Caco-2 (cell line): ENCODE results near the gene PCDH1. TPM values are rescaled to one million over a fixed set of nuclear protein-coding genes. Genes with fewer than 3 reads are reported as not detected.

Experiments used
- BruUV-seq: library from RNA; stranded (reverse); fragments of 400-500 nt; replicated peaks from 2 replicates; lab custom pipeline; 2021; lab: Mats Ljungman, UMichigan
- CTCF ChIA-PET: fragments of 300-600 bp; sonication (Branson Sonifier 250); formaldehyde crosslinking; loops from one replicate; lab custom pipeline; 2022; ENCODE audit warnings: antibody characterized with exemption; lab: Charles Lee
- POLR2A ChIA-PET: fragments of 300-600 bp; sonication (Branson Sonifier 250); formaldehyde crosslinking; loops from one replicate; lab custom pipeline; 2022; ENCODE audit warnings: antibody characterized with exemption; lab: Charles Lee
- DNase-seq, 2 experiments: peaks; one replicate each; pipeline versions ENCODE4 v3.0.0 to v3.0.0-alpha.2; 2020 to 2022
- H3K27me3 ChIP-seq: replicated peaks from 2 replicates; pipeline ENCODE4 v1.6.0; 2011; ENCODE audit warnings: low read length; ENCODE audit not compliant: control insufficient read depth, insufficient read depth
- H3K36me3 ChIP-seq: 2 replicates; pipeline ENCODE4 v1.5.1; 2011; ENCODE audit warnings: low read length; ENCODE audit not compliant: control insufficient read depth, insufficient read depth
- H3K4me1 ChIP-seq: fragments of 250-450 bp; sonication (Bioruptor Pico); 2 replicates; pipeline ENCODE4 v1.5.1; 2020; ENCODE audit warnings: mild to moderate bottlenecking
- H3K4me3 ChIP-seq: 2 replicates; pipeline ENCODE4 v1.5.1; 2011; ENCODE audit warnings: low read depth, mild to moderate bottlenecking, control low read depth, low read length
- H3K9me3 ChIP-seq: fragments of 250-450 bp; sonication (Bioruptor Pico); 2 replicates; pipeline ENCODE4 v1.5.1; 2020; ENCODE audit warnings: mild to moderate bottlenecking, moderate library complexity
- H3K27ac Mint-ChIP-seq: one replicate; pipeline ENCODE4 v1.8.0; 2022; ENCODE audit warnings: mixed read lengths; ENCODE audit not compliant: unreplicated experiment
- H3K27me3 Mint-ChIP-seq: one replicate; pipeline ENCODE4 v1.8.0; 2022; ENCODE audit warnings: mixed read lengths; ENCODE audit not compliant: insufficient read depth, unreplicated experiment
- H3K36me3 Mint-ChIP-seq: one replicate; pipeline ENCODE4 v1.8.0; 2022; ENCODE audit warnings: mild to moderate bottlenecking, mixed read lengths; ENCODE audit not compliant: insufficient read depth, unreplicated experiment
- H3K4me1 Mint-ChIP-seq: one replicate; pipeline ENCODE4 v1.8.0; 2022; ENCODE audit warnings: low read depth, mixed read lengths; ENCODE audit not compliant: unreplicated experiment
- H3K4me3 Mint-ChIP-seq: one replicate; pipeline ENCODE4 v1.8.0; 2022; ENCODE audit warnings: mild to moderate bottlenecking, moderate library complexity, mixed read lengths; ENCODE audit not compliant: unreplicated experiment
- H3K9me3 Mint-ChIP-seq: one replicate; pipeline ENCODE4 v1.8.0; 2022; ENCODE audit warnings: mixed read lengths; ENCODE audit not compliant: unreplicated experiment
- intact Hi-C: fragments of 100-400 bp; cut with micrococcal nuclease; formaldehyde crosslinking; loops from one replicate; pipeline ENCODE4 v1.10.0; 2022; ENCODE audit not compliant: unreplicated experiment
- total RNA-seq: library from RNA; stranded (reverse); gene quantifications from 2 replicates; pipeline ENCODE4 v1.2.3, GENCODE V29; 2022
- TF ChIP-seq, protein P1 (sequence below), 2 experiments: fragments of 200-600 bp in 1 of 2; IDR thresholded peaks; 1 replicate in 1 of 2; 2 replicates in 1 of 2; pipeline versions ENCODE4 v1.5.1 to v1.8.0; 2011 to 2022; ENCODE audit warnings: antibody characterized with exemption in 1 of 2, control low read depth in 1 of 2, inconsistent platforms in 1 of 2, low read depth in 1 of 2, low read length in 1 of 2, mild to moderate bottlenecking in 1 of 2, moderate library complexity in 1 of 2; ENCODE audit not compliant: insufficient read depth in 1 of 2, severe bottlenecking in 1 of 2, unreplicated experiment in 1 of 2

PCDH1 gene
- total RNA-seq, 1 experiment from 2014 or later, result 1.5 TPM

GRCh38 chr5:141913560-141914198 is 35.5 kb upstream of the PCDH1 start:
- POLR2A ChIA-PET, result interaction anchor here (1.1 to 2.4 kb wide), 2 partner anchors 10 to 30 kb away, joined by 3 to 10 read pairs; partner anchors contain the start of gene DELE1

DNA sequence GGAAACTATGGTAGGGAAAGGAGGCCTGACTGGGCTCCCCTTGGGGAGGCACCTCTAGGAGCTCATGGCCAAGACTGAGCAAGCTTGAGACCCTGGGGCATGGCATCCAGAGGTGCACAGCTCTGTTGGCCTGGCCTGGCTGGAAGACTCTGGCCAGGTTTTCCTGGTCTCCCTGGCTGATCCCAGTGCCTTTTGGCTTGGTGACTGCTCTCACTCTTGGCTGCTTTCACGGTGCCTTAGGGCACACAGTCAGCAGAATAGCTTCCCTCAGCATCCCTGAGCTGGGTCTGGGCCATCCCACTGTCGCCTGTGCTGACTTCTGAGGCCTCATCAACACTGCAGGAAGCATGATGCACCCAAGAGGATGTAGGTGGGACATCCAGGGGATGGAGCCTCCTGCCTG is 32.1 kb upstream of the PCDH1 start:
- no peak overlapping the region for H3K4me3 Mint-ChIP-seq
- H3K4me1 Mint-ChIP-seq, result peaks cover 7% of the 10 kb centered on the region
- H3K27me3 Mint-ChIP-seq, result no peaks in the 10 kb centered on the region
- no peaks in the 10 kb centered on the region for H3K36me3 Mint-ChIP-seq
- intact Hi-C loops, result no loop called here
- TF ChIP-seq, protein P1, sequence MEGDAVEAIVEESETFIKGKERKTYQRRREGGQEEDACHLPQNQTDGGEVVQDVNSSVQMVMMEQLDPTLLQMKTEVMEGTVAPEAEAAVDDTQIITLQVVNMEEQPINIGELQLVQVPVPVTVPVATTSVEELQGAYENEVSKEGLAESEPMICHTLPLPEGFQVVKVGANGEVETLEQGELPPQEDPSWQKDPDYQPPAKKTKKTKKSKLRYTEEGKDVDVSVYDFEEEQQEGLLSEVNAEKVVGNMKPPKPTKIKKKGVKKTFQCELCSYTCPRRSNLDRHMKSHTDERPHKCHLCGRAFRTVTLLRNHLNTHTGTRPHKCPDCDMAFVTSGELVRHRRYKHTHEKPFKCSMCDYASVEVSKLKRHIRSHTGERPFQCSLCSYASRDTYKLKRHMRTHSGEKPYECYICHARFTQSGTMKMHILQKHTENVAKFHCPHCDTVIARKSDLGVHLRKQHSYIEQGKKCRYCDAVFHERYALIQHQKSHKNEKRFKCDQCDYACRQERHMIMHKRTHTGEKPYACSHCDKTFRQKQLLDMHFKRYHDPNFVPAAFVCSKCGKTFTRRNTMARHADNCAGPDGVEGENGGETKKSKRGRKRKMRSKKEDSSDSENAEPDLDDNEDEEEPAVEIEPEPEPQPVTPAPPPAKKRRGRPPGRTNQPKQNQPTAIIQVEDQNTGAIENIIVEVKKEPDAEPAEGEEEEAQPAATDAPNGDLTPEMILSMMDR (IDR thresholded peaks at IDR 0.05; ENCODE audit: insufficient read depth in 1 of 2, low read depth in 1 of 2, low read length in 1 of 2, severe bottlenecking in 1 of 2, unreplicated experiment in 1 of 2), result no peak
- no peak for DNase-seq
- CTCF ChIA-PET, result no interaction called here
- no TSS peak for BruUV-seq
- POLR2A ChIA-PET, result no interaction called here
- Histone ChIP-seq H3K4me1 (no peaks in the 10 kb centered on the region), H3K4me3 (no peak overlapping the region), H3K27me3 (peaks cover 2% of the 10 kb centered on the region), H3K9me3 (peaks cover 4% of the 10 kb centered on the region; the same call in 1 of the 2 replicates), H3K36me3 (no peaks in the 10 kb centered on the region)
- no peaks in the 10 kb centered on the region for H3K9me3 Mint-ChIP-seq
- no peak overlapping the region for H3K27ac Mint-ChIP-seq

More at GRCh38 chr5:141913560-141914198, 35.5 kb upstream of the PCDH1 start:
- Histone ChIP-seq H3K36me3 (no peaks in the 10 kb centered on the region), H3K27me3 (no peaks in the 10 kb centered on the region), H3K9me3 (no peaks in the 10 kb centered on the region), H3K4me3 (peak overlapping the region; percentile 33), H3K4me1 (peaks cover under 1% of the 10 kb centered on the region; the same call in 1 of the 2 replicates)
- Mint-ChIP-seq H3K4me3 (peak overlapping the region; percentile 34), H3K9me3 (no peaks in the 10 kb centered on the region), H3K4me1 (peaks cover 7% of the 10 kb centered on the region), H3K36me3 (no peaks in the 10 kb centered on the region), H3K27me3 (no peaks in the 10 kb centered on the region), H3K27ac (no peak overlapping the region)
- CTCF ChIA-PET, result interaction anchor here (0.6 to 4.0 kb wide), 6 partner anchors 10 to 256 kb away, joined by 3 to 17 read pairs (median 6); partner anchors contain the start of gene DELE1
- TF ChIP-seq, protein P1 (IDR thresholded peaks at IDR 0.05; ENCODE audit: insufficient read depth in 1 of 2, low read depth in 1 of 2, low read length in 1 of 2, severe bottlenecking in 1 of 2, unreplicated experiment in 1 of 2), result no peak
- intact Hi-C loops, result loop anchor here (1.0 kb wide), 1 partner anchor 24 kb away; no protein-coding TSS in a partner anchor
- no peak for DNase-seq
- no TSS peak for BruUV-seq

DNA sequence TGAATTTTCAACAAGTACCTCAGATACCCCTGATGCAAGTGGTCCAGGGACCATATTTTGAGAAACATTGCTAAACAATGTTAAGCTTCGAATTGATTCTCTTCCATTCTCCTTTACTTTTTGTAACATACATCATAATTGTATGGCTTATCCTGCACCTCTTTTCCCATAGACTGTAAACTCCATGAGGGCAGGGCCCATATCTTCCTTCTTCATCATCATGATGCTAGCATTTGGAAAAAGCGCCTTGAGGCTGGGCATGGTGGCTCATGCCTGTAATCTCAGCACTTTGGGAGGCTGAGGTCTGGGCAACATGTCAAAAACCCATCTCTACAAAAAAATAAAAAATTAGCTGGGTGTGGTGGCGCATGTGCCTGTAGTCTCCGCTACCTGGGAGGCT is 31.0 kb upstream of the PCDH1 start:
- Mint-ChIP-seq H3K9me3 (no peaks in the 10 kb centered on the region), H3K27ac (no peak overlapping the region)
- peaks cover 4% of the 10 kb centered on the region; the same call in 1 of the 2 replicates for H3K9me3 ChIP-seq

More for the DNA sequence above, 31.0 kb upstream of the PCDH1 start:
- CTCF ChIA-PET, result no interaction called here
- BruUV-seq, result no TSS peak
- TF ChIP-seq, protein P1 (IDR thresholded peaks at IDR 0.05; ENCODE audit: insufficient read depth in 1 of 2, low read depth in 1 of 2, low read length in 1 of 2, severe bottlenecking in 1 of 2, unreplicated experiment in 1 of 2), result no peak
- no peak for DNase-seq
- Mint-ChIP-seq H3K27me3 (no peaks in the 10 kb centered on the region), H3K36me3 (no peaks in the 10 kb centered on the region), H3K4me3 (no peak overlapping the region), H3K4me1 (peaks cover 7% of the 10 kb centered on the region)
- Histone ChIP-seq H3K36me3 (no peaks in the 10 kb centered on the region), H3K27me3 (peaks cover 2% of the 10 kb centered on the region), H3K4me3 (no peak overlapping the region), H3K4me1 (no peaks in the 10 kb centered on the region)
- intact Hi-C loops, result no loop called here
- POLR2A ChIA-PET, result no interaction called here
